Spleen (tissue), 11 donors: ENCODE measurements around the gene TCF19. TPM values are rescaled to one million over a fixed set of nuclear protein-coding genes. Genes with fewer than 3 reads are reported as not detected.
"Not testable (repeated sequence)": the region's sequence is repeated elsewhere in the genome, so short reads cannot be mapped to it uniquely, and the experiment has no call there.

Experiments
- DNase-seq: peaks from one replicate; pipeline ENCODE4 v3.0.0-alpha.2; 2020
- H3K27ac ChIP-seq, 8 donors: fragments of 200-600 bp; sonication (generic) in 7 of 8; 1 replicate in 4 of 8; 2 replicates in 4 of 8; pipeline versions ENCODE4 v1.5.0 to v1.8.0; 2016 to 2021; ENCODE audit warnings: inconsistent platforms in 4 of 8, mild to moderate bottlenecking in 4 of 8, moderate library complexity in 1 of 8
- H3K27me3 ChIP-seq, 7 donors: fragments of 200-600 bp; sonication (generic) in 6 of 7; replicated peaks in 1 of 7; 1 replicate in 4 of 7; 2 replicates in 3 of 7; pipeline versions ENCODE4 v1.5.0 to v1.8.0; 2016 to 2021; ENCODE audit warnings: inconsistent platforms in 3 of 7, mild to moderate bottlenecking in 1 of 7
- H3K36me3 ChIP-seq, 6 donors: fragments of 200-600 bp; sonication (generic) in 5 of 6; 1 replicate in 4 of 6; 2 replicates in 2 of 6; pipeline versions ENCODE4 v1.5.0 to v1.8.0; 2016 to 2021; ENCODE audit warnings: inconsistent platforms in 2 of 6
- H3K4me1 ChIP-seq, 6 donors: fragments of 200-600 bp; sonication (generic) in 5 of 6; 1 replicate in 3 of 6; 2 replicates in 3 of 6; pipeline versions ENCODE4 v1.5.0 to v1.8.0; 2016 to 2021; ENCODE audit warnings: inconsistent platforms in 3 of 6
- H3K4me3 ChIP-seq, 8 donors: fragments of 200-600 bp; sonication (generic) in 7 of 8; 1 replicate in 4 of 8; 2 replicates in 4 of 8; pipeline versions ENCODE4 v1.5.0 to v1.8.0; 2016 to 2021; ENCODE audit warnings: inconsistent platforms in 4 of 8, mild to moderate bottlenecking in 4 of 8, moderate library complexity in 2 of 8
- H3K9me3 ChIP-seq, 8 donors: fragments of 200-600 bp; sonication (generic) in 7 of 8; 1 replicate in 4 of 8; 2 replicates in 4 of 8; pipeline versions ENCODE4 v1.5.0 to v1.8.0; 2016 to 2021; ENCODE audit warnings: inconsistent platforms in 4 of 8
- CTCF ChIP-seq, 11 experiments: fragments of 200-600 bp in 7 of 11; fragments of 450-650 bp in 4 of 11; sonication (generic) in 4 of 11; IDR thresholded peaks in 8 of 11; conservative IDR thresholded peaks in 3 of 11; 1 replicate in 7 of 11; 2 replicates in 4 of 11; pipeline versions ENCODE4 v1.4.0 to v1.8.0; 2016 to 2021; ENCODE audit warnings: antibody characterized with exemption in 11 of 11, inconsistent platforms in 4 of 11, mild to moderate bottlenecking in 1 of 11
- POLR2A ChIP-seq, 3 donors: fragments of 450-650 bp; IDR thresholded peaks; one replicate each; pipeline ENCODE4 v1.5.1; 2017; ENCODE audit warnings: antibody characterized with exemption in 3 of 3, mild to moderate bottlenecking in 1 of 3
- POLR2AphosphoS5 ChIP-seq, 3 donors: sonication (generic); formaldehyde crosslinking; IDR thresholded peaks; one replicate each; pipeline ENCODE4 v1.5.1; 2017; ENCODE audit warnings: antibody characterized with exemption in 3 of 3
- WGBS, 5 donors: extraction: QIAGEN DNeasy Blood & Tissue Kit in 3 of 5; methylation state at CpG; one replicate each; pipeline versions ENCODE4 v1.1.5 to v1.1.7; 2013 to 2018; 5-methylcytosine and 5-hydroxymethylcytosine counted together
- intact Hi-C: fragments of 100-400 bp; cut with DNase I; formaldehyde crosslinking; loops from one replicate; pipeline ENCODE4 v1.15.0; 2023; ENCODE audit warnings: low total_unique reads
- polyA plus RNA-seq, 3 donors: library from polyadenylated mRNA; stranded (reverse); fragments of 200-250 nt; gene quantifications; one replicate each; pipeline ENCODE4 v1.2.1, GENCODE V29; 2013
- total RNA-seq, 7 donors: library from RNA; depleted of rRNA in 3 of 7; stranded (reverse); fragments of >200 nt in 3 of 7; fragmentation: NEBNext Ultra II Directional in 4 of 7; extraction: Animal tissue kit (Norgen Biotek cat#: 25700) in 4 of 7; gene quantifications; one replicate each; pipeline versions ENCODE4 v1.1.0 to v1.2.1, GENCODE V29; 2016 to 2021
- donor health status: healthy with polysubstance abuse.
- donor health status: DM: no; HTN: no; CAD: no; lungs with moderate emphysema.
- donor health status: DM: no; HTN: no; CAD: no.
- donor health status: Bipolar disorder and iron deficiency.
- donor health status: healthy.
- donor health status: DM: no; HTN: no; CAD: no.
- donor health status: DM: yes; HTN: yes; CAD: no.

The TCF19 gene
- total and polyA plus RNA-seq, 10 donors, result 6.2 to 12.6 (median 9.3) TPM

- Histone ChIP-seq H3K4me3 (peak overlapping the region; percentile 39 to 81 (median 56)), H3K9me3 (peaks cover 0 to 11% (median 0%) of the 10 kb centered on the region in 8 donors), H3K36me3 (peaks cover 0 to 52% (median 1%) of the 10 kb centered on the region in 6 donors), H3K4me1 (peaks cover 6 to 77% (median 52%) of the 10 kb centered on the region in 6 donors), H3K27ac (peak overlapping the region; percentile 93 to 100 (median 99)), H3K27me3 (no peaks in the 10 kb centered on the region)
- peak in 2 of 11 experiments; percentile 18 to 19 for TF ChIP-seq CTCF (IDR thresholded peaks at IDR 0.05 in 8 of 11, conservative IDR thresholded peaks at IDR 0.05 in 3 of 11)
- peak; percentile 92 to 94 (median 92) for TF ChIP-seq POLR2AphosphoS5 (IDR thresholded peaks at IDR 0.05)
- peak; percentile 41 to 65 (median 50) for TF ChIP-seq POLR2A (IDR thresholded peaks at IDR 0.05)
- DNase-seq, result peak; percentile 98
- intact Hi-C loops, result loop anchor here (5.0 kb wide), 1 partner anchor 170 kb away; no protein-coding TSS in a partner anchor
- 0 to 1% (median 0%) methylated on average over 37 to 45 of the region's 45 CpGs for WGBS, 5 donors
Measured at GRCh38 chr6:31197559-31198305, 39.3 kb downstream of the TCF19 start.

GRCh38 chr6:31199105-31199452, 40.7 kb downstream of the TCF19 start:
- WGBS, 5 donors, result 73 to 86% (median 82%) methylated on average over 4 of the region's 4 CpGs
- Histone ChIP-seq H3K27ac (peak overlapping the region in 7 of 8 donors; percentile 93 to 100 (median 99)), H3K4me1 (peaks cover 14 to 88% (median 62%) of the 10 kb centered on the region in 6 donors), H3K36me3 (peaks cover 0 to 43% (median 1%) of the 10 kb centered on the region in 6 donors), H3K4me3 (peak overlapping the region in 6 of 8 donors; percentile 54 to 81 (median 58)), H3K9me3 (peaks cover 0 to 11% (median 0%) of the 10 kb centered on the region in 8 donors)
- DNase-seq, H3K27me3 ChIP-seq: not testable (repeated sequence)
- intact Hi-C loops, result loop anchor here (5.0 kb wide), 1 partner anchor 168 kb away; no protein-coding TSS in a partner anchor

- H3K4me1 ChIP-seq, result peaks cover 21 to 78% (median 50%) of the 10 kb centered on the region in 6 donors
- TF ChIP-seq POLR2AphosphoS5 (IDR thresholded peaks at IDR 0.05) (no peak), CTCF (IDR thresholded peaks at IDR 0.05 in 8 of 11, conservative IDR thresholded peaks at IDR 0.05 in 3 of 11) (no peak), POLR2A (IDR thresholded peaks at IDR 0.05) (no peak)
- peaks cover 0 to 29% (median 1%) of the 10 kb centered on the region in 6 donors for H3K36me3 ChIP-seq
- WGBS, 5 donors, result 38 to 45% (median 40%) methylated on average over 11 of the region's 11 CpGs
- peak overlapping the region; percentile 86 to 100 (median 94) for H3K27ac ChIP-seq
- peak overlapping the region in 3 of 8 donors; percentile 19 to 70 (median 41) for H3K4me3 ChIP-seq
- peaks cover 0 to 11% (median 0%) of the 10 kb centered on the region in 8 donors for H3K9me3 ChIP-seq
- H3K27me3 ChIP-seq, result no peaks in the 10 kb centered on the region
- intact Hi-C loops, result loop anchor here (10.0 kb wide), 1 partner anchor 62 kb away; no protein-coding TSS in a partner anchor
- DNase-seq, result peak; percentile 76
Measured at GRCh38 chr6:31202259-31203166, 44.1 kb downstream of the TCF19 start.

GRCh38 chr6:31203345-31203979, 45.1 kb downstream of the TCF19 start:
- Histone ChIP-seq H3K27ac (peak overlapping the region; percentile 86 to 100 (median 94)), H3K36me3 (peaks cover 0 to 29% (median 1%) of the 10 kb centered on the region in 6 donors), H3K4me3 (peak overlapping the region; percentile 12 to 70 (median 42)), H3K27me3 (no peaks in the 10 kb centered on the region), H3K9me3 (peaks cover 0 to 11% (median 0%) of the 10 kb centered on the region in 8 donors), H3K4me1 (peaks cover 21 to 81% (median 47%) of the 10 kb centered on the region in 6 donors)
- intact Hi-C loops, result loop anchor here (10.0 kb wide), 1 partner anchor 61 kb away; no protein-coding TSS in a partner anchor
- no peak for DNase-seq
- WGBS, 5 donors, result 10 to 21% (median 20%) methylated on average over 5 of the region's 5 CpGs
- TF ChIP-seq POLR2A (IDR thresholded peaks at IDR 0.05), result no peak
- no peak for TF ChIP-seq CTCF (IDR thresholded peaks at IDR 0.05 in 8 of 11, conservative IDR thresholded peaks at IDR 0.05 in 3 of 11)
- peak in 1 of 3 donors; percentile 9 for TF ChIP-seq POLR2AphosphoS5 (IDR thresholded peaks at IDR 0.05)
